Epithelial cell of proximal tubule (primary cell): ENCODE results near the gene MTMR6. TPM values are rescaled to one million over a fixed set of nuclear protein-coding genes. Genes with fewer than 3 reads are reported as not detected.

Source experiments
- DNase-seq: peaks from one replicate; pipeline ENCODE4 v3.0.0-alpha.2; 2011; ENCODE audit warnings: low read depth
- H3K4me3 ChIP-seq: 2 replicates; pipeline ENCODE4 v1.5.1; 2011; ENCODE audit warnings: low read depth, mild to moderate bottlenecking, low read length
- total RNA-seq: library from RNA; depleted of rRNA; stranded (reverse); fragments of >200 nt; gene quantifications from 2 replicates; pipeline ENCODE4 v1.2.3, GENCODE V29; 2015
- TF ChIP-seq, protein P1 (sequence below): conservative IDR thresholded peaks from 2 replicates; pipeline ENCODE4 v1.5.1; 2012; ENCODE audit warnings: low read depth, mild to moderate bottlenecking, low read length

The MTMR6 gene
- total RNA-seq, 1 donor from 2014 or later: 21.7 TPM

GRCh38 chr13:25295228-25295627, 7.9 kb upstream of the MTMR6 start:
- TF ChIP-seq, protein P1, sequence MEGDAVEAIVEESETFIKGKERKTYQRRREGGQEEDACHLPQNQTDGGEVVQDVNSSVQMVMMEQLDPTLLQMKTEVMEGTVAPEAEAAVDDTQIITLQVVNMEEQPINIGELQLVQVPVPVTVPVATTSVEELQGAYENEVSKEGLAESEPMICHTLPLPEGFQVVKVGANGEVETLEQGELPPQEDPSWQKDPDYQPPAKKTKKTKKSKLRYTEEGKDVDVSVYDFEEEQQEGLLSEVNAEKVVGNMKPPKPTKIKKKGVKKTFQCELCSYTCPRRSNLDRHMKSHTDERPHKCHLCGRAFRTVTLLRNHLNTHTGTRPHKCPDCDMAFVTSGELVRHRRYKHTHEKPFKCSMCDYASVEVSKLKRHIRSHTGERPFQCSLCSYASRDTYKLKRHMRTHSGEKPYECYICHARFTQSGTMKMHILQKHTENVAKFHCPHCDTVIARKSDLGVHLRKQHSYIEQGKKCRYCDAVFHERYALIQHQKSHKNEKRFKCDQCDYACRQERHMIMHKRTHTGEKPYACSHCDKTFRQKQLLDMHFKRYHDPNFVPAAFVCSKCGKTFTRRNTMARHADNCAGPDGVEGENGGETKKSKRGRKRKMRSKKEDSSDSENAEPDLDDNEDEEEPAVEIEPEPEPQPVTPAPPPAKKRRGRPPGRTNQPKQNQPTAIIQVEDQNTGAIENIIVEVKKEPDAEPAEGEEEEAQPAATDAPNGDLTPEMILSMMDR: no peak
- no peak for DNase-seq
- no peak overlapping the region for H3K4me3 ChIP-seq

DNA sequence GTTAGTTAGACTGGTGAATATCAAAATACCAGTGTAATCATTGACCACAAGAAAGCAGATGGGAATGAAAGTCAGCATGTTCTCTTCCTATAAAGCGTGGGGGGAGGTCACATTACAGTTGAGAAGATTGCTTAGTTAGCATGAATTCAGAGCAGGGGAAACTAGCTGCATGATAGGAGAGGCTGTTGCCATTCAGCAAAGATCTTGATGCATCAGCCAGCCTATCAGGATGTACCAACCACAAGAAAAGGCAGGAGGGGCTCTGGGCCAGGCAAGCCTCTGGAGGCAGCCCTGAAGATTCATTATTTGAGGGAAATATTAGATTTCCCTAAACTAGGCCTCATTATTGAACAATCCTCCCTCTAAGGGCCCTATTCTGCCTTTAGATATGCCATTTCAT, 5.0 kb upstream of the MTMR6 start:
- TF ChIP-seq, protein P1: no peak
- H3K4me3 ChIP-seq: no peak overlapping the region
- DNase-seq: peak; percentile 36

GRCh38 chr13:25291691-25292090, 4.4 kb upstream of the MTMR6 start:
- H3K4me3 ChIP-seq: no peak overlapping the region
- no peak for DNase-seq

GRCh38 chr13:25288966-25289365, 1.7 kb upstream of the MTMR6 start:
- TF ChIP-seq, protein P1: no peak

More at GRCh38 chr13:25291691-25292090, 4.4 kb upstream of the MTMR6 start:
- TF ChIP-seq, protein P1: no peak

DNA sequence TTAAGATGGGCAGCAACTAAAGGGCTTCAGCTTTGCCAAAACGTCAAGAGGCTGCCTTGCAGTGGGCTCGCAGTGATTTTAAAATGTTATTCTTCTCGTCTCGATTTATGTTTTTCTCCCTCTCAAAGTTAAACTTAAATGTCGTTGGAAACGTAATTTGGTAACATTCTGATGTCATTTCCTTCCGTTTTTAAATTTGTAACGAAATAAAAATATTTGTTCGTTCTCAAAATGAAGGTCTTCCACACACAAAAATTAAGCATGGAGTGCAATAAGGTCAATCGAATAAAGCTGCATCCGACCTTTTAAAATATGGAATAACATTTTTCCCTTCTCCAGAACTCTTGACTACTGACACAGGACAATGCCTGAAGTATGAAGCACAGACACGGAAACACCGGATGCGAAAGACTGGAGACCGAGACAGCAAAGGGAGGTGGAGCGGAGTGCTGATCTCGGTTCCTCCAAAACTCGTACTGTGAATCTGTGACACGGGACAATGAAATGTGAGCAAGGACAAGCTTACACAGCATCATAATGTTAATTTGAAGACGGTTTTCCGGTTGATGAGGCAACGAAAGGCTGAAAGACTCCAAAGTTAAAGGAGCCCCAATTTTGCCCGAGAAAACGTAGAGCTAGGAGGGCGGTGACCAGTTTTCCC, 850 bp downstream of the MTMR6 start:
- peak overlapping the region; percentile 94 for H3K4me3 ChIP-seq
- TF ChIP-seq, protein P1: no peak
- no peak for DNase-seq

More at GRCh38 chr13:25288966-25289365, 1.7 kb upstream of the MTMR6 start:
- no peak for DNase-seq
- H3K4me3 ChIP-seq: no peak overlapping the region

DNA sequence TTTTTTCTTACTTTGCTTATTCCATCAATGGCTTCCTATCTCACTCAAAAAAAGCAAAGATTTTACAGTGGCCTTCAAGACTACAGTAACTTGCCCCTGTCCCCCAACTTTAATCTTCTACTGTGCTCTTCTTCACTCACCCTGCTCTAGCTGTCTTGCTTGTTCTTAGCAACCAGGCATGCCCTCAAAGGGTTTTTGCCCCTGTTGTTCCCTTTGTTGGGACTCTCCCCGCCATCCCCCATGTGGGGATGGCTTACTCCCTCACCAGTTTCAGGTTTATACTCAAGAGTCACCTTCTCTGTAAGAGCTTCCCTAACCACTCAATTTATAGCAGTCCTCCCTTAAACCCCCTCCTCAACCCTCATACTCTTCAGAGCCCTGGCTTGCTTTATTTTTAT, 5.4 kb downstream of the MTMR6 start:
- TF ChIP-seq, protein P1: no peak
- H3K4me3 ChIP-seq: no peak overlapping the region
- no peak for DNase-seq
